NCI-H1417 treated with DMSO at 0.1 percent for 48 hours (cell line): ENCODE results near the gene RFC3.
"Not testable (repeated sequence)": the region's sequence is repeated elsewhere in the genome, so short reads cannot be mapped to it uniquely, and the experiment has no call there.

Experiments
- DNase-seq: peaks from one replicate; lab custom pipeline; 2025; lab: John Stamatoyannopoulos, UW

Gene RFC3

DNA sequence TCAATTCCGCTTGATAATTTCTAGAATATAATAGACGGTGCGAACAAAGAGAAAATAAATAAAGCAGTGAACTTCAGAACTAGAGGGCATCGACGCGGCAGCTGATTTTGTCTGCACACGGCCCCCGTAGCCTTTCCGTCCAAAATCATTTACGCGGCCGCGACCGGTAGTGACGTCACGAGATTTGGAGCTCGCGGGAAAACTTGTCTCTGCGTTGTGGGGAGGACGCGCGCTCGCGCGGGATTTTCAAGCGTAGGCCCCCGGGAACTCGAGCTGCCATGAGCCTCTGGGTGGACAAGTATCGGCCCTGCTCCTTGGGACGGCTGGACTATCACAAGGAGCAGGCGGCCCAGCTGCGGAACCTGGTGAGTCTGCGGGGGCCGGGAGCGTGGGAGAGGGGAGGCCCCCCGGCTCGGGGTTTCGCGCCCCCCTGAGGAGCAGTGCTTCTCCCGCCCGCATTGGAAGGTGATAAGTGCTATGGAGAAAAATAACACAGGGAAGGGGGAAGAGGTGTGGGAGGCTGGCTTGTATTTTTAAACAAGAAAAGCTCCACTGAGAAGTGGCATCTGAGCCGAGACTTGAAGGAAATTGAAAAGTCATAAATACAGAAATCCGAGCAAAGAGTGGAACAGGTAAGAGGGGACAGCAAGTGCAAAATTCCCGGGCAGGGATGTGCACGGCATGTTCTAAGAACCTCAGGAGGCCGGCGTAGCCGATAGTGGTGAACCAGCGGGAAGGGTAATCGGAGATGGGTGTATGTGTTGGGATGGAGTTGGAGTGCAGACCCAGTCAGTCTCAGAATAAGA, at the start of gene RFC3:
Gene RFC3, plus strand, starts transcription at position 249 of the 806 bp plus-strand sequence. Its CDS starts 30 bp downstream, at position 279.
- DNase-seq: peak; percentile 75

- no peak for DNase-seq
Measured at GRCh38 chr13:33771296-33771695, 46.7 kb upstream of the RFC3 start.

DNA sequence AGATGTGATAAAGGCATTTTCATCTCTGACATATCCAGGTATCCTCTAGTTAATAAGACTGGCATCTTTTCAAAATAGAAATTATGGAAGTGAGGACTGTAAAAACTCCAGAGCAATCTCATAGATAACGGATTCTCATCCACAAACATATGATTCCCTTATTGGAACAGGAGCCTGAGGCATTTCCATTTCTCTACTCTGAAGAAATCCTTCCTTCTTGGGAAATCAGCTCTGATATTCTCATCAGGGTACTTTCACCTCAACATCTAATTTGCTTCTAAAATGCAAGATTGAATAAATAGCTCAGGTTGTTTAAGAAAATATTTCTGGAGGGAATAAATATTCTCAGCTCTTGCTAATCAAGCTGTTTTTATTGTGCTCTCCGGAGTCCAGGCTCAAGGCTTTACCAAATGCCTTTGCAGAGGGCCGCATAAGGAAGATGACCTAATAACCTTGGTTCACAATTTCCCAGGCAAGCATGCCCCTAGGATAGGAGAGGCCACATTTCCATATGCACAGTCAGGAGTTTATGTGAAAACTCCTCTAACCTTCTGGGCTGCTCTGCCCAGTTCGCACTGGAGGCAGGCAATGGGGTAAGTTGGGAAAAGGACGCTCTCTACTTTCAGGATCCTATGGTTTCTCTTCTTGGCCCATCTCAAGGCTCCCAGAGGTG, 44.0 kb upstream of the RFC3 start:
- no peak for DNase-seq

- DNase-seq: no peak
Measured at GRCh38 chr13:33775339-33776108, 42.4 kb upstream of the RFC3 start.

DNA sequence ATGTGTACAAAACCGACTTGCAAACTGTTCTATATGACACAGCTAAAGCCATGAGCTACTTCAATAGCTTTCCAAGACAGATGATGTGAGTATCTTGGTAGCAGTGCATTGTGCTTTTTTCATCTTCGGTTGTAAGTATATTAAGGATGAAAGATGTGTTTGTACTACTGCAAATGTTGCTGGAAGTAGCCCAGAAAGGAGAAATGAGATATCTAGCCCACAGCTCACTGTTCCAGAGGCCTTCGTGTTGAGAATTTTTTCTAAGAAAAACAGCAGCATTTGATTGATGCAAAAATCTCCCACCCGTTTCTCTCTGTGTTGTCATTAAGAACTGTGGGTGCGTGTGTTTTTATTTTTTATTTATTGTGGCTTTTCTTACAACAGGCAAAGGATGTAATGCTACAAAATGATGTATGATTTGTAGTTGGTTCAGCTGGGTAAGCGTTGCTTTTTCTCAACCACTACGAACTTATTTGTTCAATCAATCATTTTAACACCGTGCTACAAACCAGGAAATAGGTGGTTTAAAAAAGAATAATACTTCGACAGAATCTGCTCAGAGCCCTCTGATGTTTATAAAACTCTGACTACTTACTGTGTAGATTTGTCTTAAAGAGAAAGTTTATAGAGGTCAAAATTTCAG, 41.6 kb upstream of the RFC3 start:
- DNase-seq: no peak

DNA sequence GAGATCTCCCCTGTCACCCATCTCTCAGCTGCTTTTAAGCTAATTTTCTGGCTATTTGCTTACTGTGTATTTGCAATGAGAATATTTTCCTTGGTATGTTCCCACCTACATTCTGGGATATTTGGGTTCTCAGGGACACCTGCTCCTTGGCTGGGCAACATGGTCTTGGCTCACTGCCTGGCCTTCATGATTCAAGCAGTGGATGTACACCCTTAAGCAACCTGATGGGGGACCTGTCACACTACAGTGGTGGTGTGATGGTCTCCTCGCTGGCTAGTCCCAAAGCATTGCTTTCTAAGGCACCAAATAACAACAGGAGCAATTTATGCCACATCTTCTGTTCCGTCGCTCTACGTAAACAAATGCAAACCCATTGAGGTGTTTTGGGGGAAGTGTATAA, 35.3 kb upstream of the RFC3 start:
- DNase-seq: no peak

DNA sequence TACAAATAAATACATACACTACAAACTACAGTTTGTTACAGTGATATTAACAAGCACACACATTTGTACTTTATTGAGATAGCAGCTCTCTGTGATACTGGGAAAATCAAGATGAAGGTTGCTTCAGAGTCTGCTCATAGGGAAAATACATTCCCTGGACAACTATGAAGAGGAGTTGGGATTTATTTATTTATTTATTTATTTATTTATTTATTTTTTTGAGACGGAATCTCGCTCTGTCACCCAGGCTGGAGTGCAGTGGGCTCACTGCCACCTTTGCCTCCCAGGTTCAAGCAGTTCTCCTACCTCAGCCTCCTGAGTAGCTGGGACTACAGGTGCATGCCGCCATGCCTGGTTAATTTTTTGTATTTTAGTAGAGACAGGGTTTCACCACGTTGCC, 34.7 kb upstream of the RFC3 start:
- DNase-seq: not testable (repeated sequence)

GRCh38 chr13:33784738-33785137, 33.2 kb upstream of the RFC3 start:
- DNase-seq: no peak

GRCh38 chr13:33785384-33785783, 32.6 kb upstream of the RFC3 start:
- DNase-seq: no peak

DNA sequence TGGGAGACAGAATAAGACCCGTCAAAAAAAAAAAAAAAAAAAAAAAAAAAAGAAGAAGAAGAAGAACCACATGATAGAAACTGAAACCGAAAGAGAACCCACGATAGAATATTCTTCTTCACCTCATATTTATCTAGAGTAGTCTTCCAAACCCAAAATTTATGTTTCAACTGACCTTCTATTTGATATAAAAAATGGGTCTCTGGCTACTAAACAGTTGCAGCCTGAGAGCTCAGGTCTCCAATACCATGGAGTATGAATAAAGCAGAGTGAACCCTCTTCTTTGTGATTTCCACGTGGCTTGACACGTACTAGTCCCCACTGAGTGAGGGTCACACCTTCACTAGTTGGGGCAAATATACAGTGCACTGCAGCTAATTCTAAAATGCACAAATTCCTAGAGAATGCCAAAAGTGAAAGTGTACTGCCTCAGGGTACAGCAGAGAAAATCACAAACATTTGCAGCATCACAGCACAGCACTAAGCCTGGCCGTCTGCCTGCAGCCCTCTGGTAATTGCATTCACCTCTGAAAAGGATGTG, 30.8 kb upstream of the RFC3 start:
- no peak for DNase-seq

- DNase-seq: no peak
Measured at GRCh38 chr13:33789066-33789606, 28.8 kb upstream of the RFC3 start.

DNA sequence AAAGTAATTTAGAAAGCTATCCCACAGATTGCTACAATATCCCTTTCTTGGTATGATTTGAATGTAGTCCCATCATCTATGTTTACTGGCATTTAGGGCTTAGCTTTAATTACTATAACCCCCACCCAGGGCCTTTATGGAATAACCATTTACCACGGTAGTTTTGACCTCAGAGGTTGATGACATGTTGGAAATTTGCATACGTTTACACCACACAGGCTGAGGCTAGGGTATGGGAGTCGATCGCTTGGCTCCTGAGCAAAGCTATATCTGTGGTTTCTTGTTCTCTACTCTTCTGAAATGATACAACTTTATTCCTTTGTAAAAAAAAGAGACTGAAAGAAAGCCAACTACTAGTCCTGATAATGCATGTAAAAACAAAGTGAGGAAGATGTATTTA, 28.2 kb upstream of the RFC3 start:
- no peak for DNase-seq

GRCh38 chr13:33793726-33794125, 24.2 kb upstream of the RFC3 start:
- DNase-seq: no peak

DNA sequence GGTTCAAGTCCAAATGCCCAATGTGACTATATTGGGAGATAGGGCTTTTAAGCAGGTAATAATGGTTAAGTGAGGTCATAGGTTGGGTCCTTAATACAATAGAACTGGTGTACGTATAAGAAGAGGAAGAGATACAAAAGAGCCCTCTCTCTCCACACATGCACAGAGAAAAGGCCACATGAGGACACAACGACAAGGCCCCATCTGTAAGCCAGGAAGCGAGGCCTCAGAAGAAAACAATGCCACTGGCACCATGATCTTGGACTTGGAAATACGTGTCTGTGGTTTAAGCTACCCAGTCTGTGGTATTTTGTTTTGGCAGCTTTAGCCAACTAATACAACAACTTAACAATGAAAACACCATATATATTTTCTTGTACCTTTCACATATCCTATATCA, 23.4 kb upstream of the RFC3 start:
- no peak for DNase-seq

DNA sequence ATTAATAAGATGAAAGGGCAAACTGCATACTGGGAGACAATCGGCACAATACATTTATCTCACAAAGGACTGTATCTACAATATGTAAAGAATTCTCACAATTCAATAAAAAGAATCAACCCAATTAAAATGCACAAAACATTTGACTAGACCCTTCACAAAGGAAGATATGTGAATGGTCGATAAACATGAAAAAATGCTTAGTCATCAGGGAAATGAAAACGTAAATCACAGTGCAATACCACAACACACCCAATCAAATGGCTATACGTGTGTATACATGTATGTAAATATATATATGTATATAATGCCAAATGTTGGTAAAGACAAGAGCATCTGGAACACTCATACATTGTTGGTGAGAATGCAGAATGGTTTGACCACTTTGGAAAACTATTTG, 21.9 kb upstream of the RFC3 start:
- DNase-seq: no peak

DNA sequence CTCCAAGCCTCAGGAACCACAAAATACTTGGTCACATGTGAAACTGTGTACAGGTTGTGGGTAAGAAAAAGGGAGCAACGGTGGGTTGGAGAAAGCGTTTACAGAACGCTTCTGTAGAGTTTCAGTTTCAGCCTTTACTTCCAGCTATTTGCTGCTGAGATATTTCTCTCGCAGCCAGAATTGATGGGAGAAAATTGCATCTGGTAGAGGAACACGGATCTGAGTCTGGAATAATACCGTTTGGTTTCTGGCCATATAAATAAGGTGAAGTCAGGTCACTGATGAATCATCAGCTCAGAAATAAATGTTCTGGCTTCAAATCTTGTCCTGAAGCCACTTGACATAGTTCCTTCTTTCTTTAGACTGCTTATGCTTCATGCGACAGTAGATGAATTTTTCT, 20.3 kb upstream of the RFC3 start:
- no peak for DNase-seq

GRCh38 chr13:33798023-33798422, 19.9 kb upstream of the RFC3 start:
- no peak for DNase-seq

GRCh38 chr13:33799950-33800592, 17.9 kb upstream of the RFC3 start:
- no peak for DNase-seq

DNA sequence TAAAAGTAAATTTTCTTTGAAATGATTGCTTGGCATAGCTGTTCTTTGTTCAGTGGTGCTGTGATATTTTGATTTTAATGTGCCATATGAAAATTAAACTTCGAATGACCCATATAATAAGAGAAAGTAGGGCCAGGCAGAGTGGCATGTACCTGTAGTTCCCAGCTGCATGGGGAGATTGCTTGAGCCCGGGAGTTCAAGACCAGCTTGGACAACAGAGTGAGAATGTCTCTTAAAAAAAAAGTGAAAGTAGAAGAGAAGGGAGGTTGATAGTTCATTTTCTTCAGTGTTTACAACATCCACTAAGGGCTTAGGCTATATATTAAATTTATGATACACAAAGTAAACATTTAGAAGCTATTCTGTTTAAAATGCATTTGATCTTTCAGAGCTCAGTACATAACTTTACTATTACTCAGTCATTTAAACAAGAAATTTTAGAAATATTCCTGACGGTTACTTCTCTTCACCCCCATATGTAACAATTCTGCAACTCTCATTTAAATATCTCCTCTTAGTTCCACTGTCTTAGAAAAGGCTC, 17.2 kb upstream of the RFC3 start:
- DNase-seq: no peak

GRCh38 chr13:33806470-33807248, 11.3 kb upstream of the RFC3 start:
- DNase-seq: no peak
